ENCODE data around the gene RS1.

RS1 gene

GRCh38 chrX:18677161-18677869 is 5.4 kb upstream of the RS1 start:
- no peaks in the 10 kb centered on the region for H3K9me3 ChIP-seq (ENCODE audit: control insufficient read depth, low read length)
- H3K36me3 ChIP-seq (ENCODE audit: control insufficient read depth, insufficient read depth, low read length), result no peaks in the 10 kb centered on the region
- H3K27ac ChIP-seq, result no peak overlapping the region
- no peak overlapping the region for H3K9ac ChIP-seq
- H3K4me2 ChIP-seq (ENCODE audit: low read length), result no peak overlapping the region
- no peak for TF ChIP-seq CTCF (IDR thresholded peaks at IDR 0.05)
- H3K79me2 ChIP-seq, result no peaks in the 10 kb centered on the region
- H3K27me3 ChIP-seq (ENCODE audit: control insufficient read depth, insufficient read depth, low read length), result no peaks in the 10 kb centered on the region
- no peak overlapping the region for H3K4me3 ChIP-seq (ENCODE audit: low read depth, low read length)
- no peaks in the 10 kb centered on the region for H3K4me1 ChIP-seq
- no peak overlapping the region for H2AFZ ChIP-seq

GRCh38 chrX:18676470-18676869 is 4.6 kb upstream of the RS1 start:
- Histone ChIP-seq H3K9me3 (ENCODE audit: control insufficient read depth, low read length) (no peaks in the 10 kb centered on the region), H3K4me3 (ENCODE audit: low read depth, low read length) (no peak overlapping the region)
- no peak for TF ChIP-seq CTCF (IDR thresholded peaks at IDR 0.05)

GRCh38 chrX:18676050-18676449 is 4.1 kb upstream of the RS1 start:
- no peak overlapping the region for H3K27ac ChIP-seq
- H3K9me3 ChIP-seq (ENCODE audit: control insufficient read depth, low read length), result no peaks in the 10 kb centered on the region
- no peak overlapping the region for H3K9ac ChIP-seq
- H3K36me3 ChIP-seq (ENCODE audit: control insufficient read depth, insufficient read depth, low read length), result no peaks in the 10 kb centered on the region
- no peak for TF ChIP-seq CTCF (IDR thresholded peaks at IDR 0.05)
- H3K27me3 ChIP-seq (ENCODE audit: control insufficient read depth, insufficient read depth, low read length), result no peaks in the 10 kb centered on the region
- H3K4me2 ChIP-seq (ENCODE audit: low read length), result no peak overlapping the region
- H2AFZ ChIP-seq, result no peak overlapping the region
- no peaks in the 10 kb centered on the region for H3K4me1 ChIP-seq
- no peaks in the 10 kb centered on the region for H3K79me2 ChIP-seq
- no peak overlapping the region for H3K4me3 ChIP-seq (ENCODE audit: low read depth, low read length)

More at GRCh38 chrX:18676470-18676869, 4.6 kb upstream of the RS1 start:
- Histone ChIP-seq H3K27ac (no peak overlapping the region), H3K4me1 (no peaks in the 10 kb centered on the region), H2AFZ (no peak overlapping the region), H3K79me2 (no peaks in the 10 kb centered on the region), H3K36me3 (ENCODE audit: control insufficient read depth, insufficient read depth, low read length) (no peaks in the 10 kb centered on the region), H3K4me2 (ENCODE audit: low read length) (no peak overlapping the region), H3K9ac (no peak overlapping the region), H3K27me3 (ENCODE audit: control insufficient read depth, insufficient read depth, low read length) (no peaks in the 10 kb centered on the region)

GRCh38 chrX:18674788-18675735 is 3.2 kb upstream of the RS1 start:
- peak overlapping the region; percentile 11 for H3K9ac ChIP-seq
- no peak for TF ChIP-seq CTCF (IDR thresholded peaks at IDR 0.05)
- no peaks in the 10 kb centered on the region for H3K9me3 ChIP-seq (ENCODE audit: control insufficient read depth, low read length)
- peak overlapping the region; percentile 89 for H2AFZ ChIP-seq
- H3K4me2 ChIP-seq (ENCODE audit: low read length), result peak overlapping the region; percentile 59
- H3K4me1 ChIP-seq, result no peaks in the 10 kb centered on the region
- H3K27me3 ChIP-seq (ENCODE audit: control insufficient read depth, insufficient read depth, low read length), result no peaks in the 10 kb centered on the region
- no peaks in the 10 kb centered on the region for H3K36me3 ChIP-seq (ENCODE audit: control insufficient read depth, insufficient read depth, low read length)
- no peaks in the 10 kb centered on the region for H3K79me2 ChIP-seq
- H3K4me3 ChIP-seq (ENCODE audit: low read depth, low read length), result peak overlapping the region; percentile 70
- peak overlapping the region; percentile 65 for H3K27ac ChIP-seq
